SK-N-SH (cell line): ENCODE measurements around the gene SPO11.

ENCODE experiments used
- NRF1 ChIP-seq: IDR thresholded peaks from 2 replicates; pipeline ENCODE4 v1.6.1; 2012; ENCODE audit warnings: low read depth, mild to moderate bottlenecking, low read length
- RXRA ChIP-seq: IDR thresholded peaks from 2 replicates; pipeline ENCODE4 v1.4.0; 2012; ENCODE audit warnings: low read depth, mild to moderate bottlenecking, borderline replicate concordance
- TF ChIP-seq, protein P1 (sequence below): fragments of 200-600 bp; sonication (generic); IDR thresholded peaks from 2 replicates; pipeline ENCODE4 v1.6.1; 2017; ENCODE audit warnings: antibody characterized with exemption, mild to moderate bottlenecking, moderate library complexity
- TF ChIP-seq, protein P2 (sequence below): IDR thresholded peaks from 2 replicates; pipeline ENCODE4 v1.4.0; 2012; ENCODE audit warnings: low read depth, borderline replicate concordance
- TF ChIP-seq, protein P3 (sequence below): IDR thresholded peaks from 2 replicates; pipeline ENCODE4; 2012

GRCh38 chr20:57388953-57389694 lies 59.5 kb downstream of the SPO11 start:
- TF ChIP-seq, protein P1, sequence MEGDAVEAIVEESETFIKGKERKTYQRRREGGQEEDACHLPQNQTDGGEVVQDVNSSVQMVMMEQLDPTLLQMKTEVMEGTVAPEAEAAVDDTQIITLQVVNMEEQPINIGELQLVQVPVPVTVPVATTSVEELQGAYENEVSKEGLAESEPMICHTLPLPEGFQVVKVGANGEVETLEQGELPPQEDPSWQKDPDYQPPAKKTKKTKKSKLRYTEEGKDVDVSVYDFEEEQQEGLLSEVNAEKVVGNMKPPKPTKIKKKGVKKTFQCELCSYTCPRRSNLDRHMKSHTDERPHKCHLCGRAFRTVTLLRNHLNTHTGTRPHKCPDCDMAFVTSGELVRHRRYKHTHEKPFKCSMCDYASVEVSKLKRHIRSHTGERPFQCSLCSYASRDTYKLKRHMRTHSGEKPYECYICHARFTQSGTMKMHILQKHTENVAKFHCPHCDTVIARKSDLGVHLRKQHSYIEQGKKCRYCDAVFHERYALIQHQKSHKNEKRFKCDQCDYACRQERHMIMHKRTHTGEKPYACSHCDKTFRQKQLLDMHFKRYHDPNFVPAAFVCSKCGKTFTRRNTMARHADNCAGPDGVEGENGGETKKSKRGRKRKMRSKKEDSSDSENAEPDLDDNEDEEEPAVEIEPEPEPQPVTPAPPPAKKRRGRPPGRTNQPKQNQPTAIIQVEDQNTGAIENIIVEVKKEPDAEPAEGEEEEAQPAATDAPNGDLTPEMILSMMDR = peak; percentile 18; the same call in 1 of the 2 replicates
- TF ChIP-seq, protein P2, sequence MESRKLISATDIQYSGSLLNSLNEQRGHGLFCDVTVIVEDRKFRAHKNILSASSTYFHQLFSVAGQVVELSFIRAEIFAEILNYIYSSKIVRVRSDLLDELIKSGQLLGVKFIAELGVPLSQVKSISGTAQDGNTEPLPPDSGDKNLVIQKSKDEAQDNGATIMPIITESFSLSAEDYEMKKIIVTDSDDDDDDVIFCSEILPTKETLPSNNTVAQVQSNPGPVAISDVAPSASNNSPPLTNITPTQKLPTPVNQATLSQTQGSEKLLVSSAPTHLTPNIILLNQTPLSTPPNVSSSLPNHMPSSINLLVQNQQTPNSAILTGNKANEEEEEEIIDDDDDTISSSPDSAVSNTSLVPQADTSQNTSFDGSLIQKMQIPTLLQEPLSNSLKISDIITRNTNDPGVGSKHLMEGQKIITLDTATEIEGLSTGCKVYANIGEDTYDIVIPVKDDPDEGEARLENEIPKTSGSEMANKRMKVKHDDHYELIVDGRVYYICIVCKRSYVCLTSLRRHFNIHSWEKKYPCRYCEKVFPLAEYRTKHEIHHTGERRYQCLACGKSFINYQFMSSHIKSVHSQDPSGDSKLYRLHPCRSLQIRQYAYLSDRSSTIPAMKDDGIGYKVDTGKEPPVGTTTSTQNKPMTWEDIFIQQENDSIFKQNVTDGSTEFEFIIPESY = no peak
- no peak for TF ChIP-seq NRF1
- no peak for TF ChIP-seq RXRA
- TF ChIP-seq, protein P3, sequence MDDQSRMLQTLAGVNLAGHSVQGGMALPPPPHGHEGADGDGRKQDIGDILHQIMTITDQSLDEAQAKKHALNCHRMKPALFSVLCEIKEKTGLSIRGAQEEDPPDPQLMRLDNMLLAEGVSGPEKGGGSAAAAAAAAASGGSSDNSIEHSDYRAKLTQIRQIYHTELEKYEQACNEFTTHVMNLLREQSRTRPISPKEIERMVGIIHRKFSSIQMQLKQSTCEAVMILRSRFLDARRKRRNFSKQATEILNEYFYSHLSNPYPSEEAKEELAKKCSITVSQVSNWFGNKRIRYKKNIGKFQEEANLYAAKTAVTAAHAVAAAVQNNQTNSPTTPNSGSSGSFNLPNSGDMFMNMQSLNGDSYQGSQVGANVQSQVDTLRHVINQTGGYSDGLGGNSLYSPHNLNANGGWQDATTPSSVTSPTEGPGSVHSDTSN = no peak
